ENCODE data around the gene ANKS1B. TPM values are rescaled to one million over a fixed set of nuclear protein-coding genes. Genes with fewer than 3 reads are reported as not detected.
A peak's percentile ranks its signal among the peaks of the same experiment; 100 is the strongest.

The ANKS1B gene
- total and polyA plus RNA-seq, 2 of the 4 experiments (the other 2 are of a cell fraction): 0.17 to 0.18 TPM

DNA sequence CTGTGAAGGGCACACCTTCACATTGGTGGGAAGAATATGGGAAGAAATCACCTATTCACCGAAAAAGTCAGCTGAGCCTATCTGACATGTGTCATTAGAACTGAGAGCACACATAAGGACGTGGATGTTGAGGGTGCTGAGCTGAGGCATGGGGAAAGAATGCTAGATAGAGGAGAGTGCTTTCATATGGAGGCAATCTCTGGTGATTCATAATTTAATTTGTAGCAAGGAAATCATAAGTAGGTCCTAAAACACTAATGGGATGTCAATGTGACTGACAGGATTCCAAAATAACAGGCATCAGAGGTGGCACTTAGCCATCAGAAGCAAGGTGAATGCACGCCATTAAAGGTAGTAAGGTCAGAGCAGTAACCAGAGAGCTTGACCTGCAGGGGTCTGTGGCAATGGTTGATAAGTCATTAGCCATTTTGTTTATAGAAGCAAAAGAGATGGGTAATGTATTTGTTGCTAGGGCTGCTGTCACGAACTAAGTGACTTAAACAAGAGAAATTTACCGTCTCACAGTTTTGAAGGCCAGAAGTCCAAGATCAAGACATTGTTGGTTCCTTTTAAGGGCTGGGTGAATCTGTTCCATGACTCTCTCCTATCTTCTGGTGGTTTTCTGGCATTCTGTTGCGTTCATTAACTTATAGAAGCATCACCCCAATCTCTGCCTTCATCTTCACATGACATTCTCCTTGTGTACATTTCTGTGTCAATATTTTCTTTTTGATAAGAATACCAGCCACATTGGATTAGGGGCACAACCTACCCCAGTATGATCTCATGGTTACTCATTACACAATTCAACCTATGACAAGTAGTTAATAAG lies 69.3 kb downstream of the ANKS1B start:
- H3K18ac ChIP-seq (ENCODE audit: low read depth, low read length): no peak overlapping the region; the same call in 1 of the 2 replicates
- H4K8ac ChIP-seq (ENCODE audit: low read depth in 2 of 2, low read length in 2 of 2): no peak overlapping the region
- DNase-seq: peak; percentile 65
- no peak overlapping the region for H3K4me2 ChIP-seq (ENCODE audit: low read depth, low read length)
- H3K9me3 ChIP-seq (ENCODE audit: control insufficient read depth, insufficient read depth, low read length): no peaks in the 10 kb centered on the region
- H4K5ac ChIP-seq (ENCODE audit: low read depth, low read length): no peak overlapping the region
- no peak overlapping the region for H2AK5ac ChIP-seq (ENCODE audit: low read depth, low read length)
- H3K27ac ChIP-seq (ENCODE audit: insufficient read depth, low read length): no peak overlapping the region
- no peak overlapping the region for H3K14ac ChIP-seq (replicated peaks; ENCODE audit: low read depth, low read length)
- H3K36me3 ChIP-seq (ENCODE audit: control insufficient read depth, insufficient read depth, low read length): no peaks in the 10 kb centered on the region
- H2BK120ac ChIP-seq (ENCODE audit: low read depth, low read length): peak overlapping the region; percentile 19; the same call in 1 of the 2 replicates
- H3K23ac ChIP-seq (ENCODE audit: low read depth, low read length): no peak overlapping the region; the same call in 1 of the 2 replicates
- WGBS, 2 experiments (ENCODE audit: extremely low coverage in 2 of 2, insufficient read length in 1 of 2): 50% methylated on average over 1 of the region's 6 CpGs; no CpG with 5 or more reads in 1 of the 2 experiments
- intact Hi-C loops (cut with micrococcal nuclease) (no loop called here), in situ Hi-C loops (cut with MboI; ENCODE audit: low sequenced_read_pairs) (no loop called here), dilution Hi-C loops (cut with HindIII; ENCODE audit: low sequenced_read_pairs, unreplicated experiment) (no loop called here)
- H3K4me1 ChIP-seq (ENCODE audit: control insufficient read depth, insufficient read depth, low read length): no peaks in the 10 kb centered on the region
- H3K56ac ChIP-seq (ENCODE audit: extremely low read depth, insufficient read depth, low read length): no peak overlapping the region
- no peak overlapping the region for H4K91ac ChIP-seq (ENCODE audit: insufficient read depth, low read depth, low read length)
- ATAC-seq (ENCODE audit: low read depth): peak; percentile 11; the same call in 1 of the 2 replicates
- peak overlapping the region; percentile 70; the same call in 1 of the 2 replicates for H2BK20ac ChIP-seq (ENCODE audit: low read depth, low read length)
- no peak overlapping the region for H3K9ac ChIP-seq (ENCODE audit: low read depth, low read length)
- H4K20me1 ChIP-seq (ENCODE audit: insufficient read depth, low read length): no peaks in the 10 kb centered on the region
- H3K27me3 ChIP-seq (ENCODE audit: control insufficient read depth, insufficient read depth, low read length): no peaks in the 10 kb centered on the region
- ChIA-PET POLR2A (ENCODE audit: unreplicated experiment) (no interaction called here), CTCF (interaction anchor here (0.6 kb wide), 1 partner anchor 306 kb away, joined by 3 read pairs; no protein-coding TSS in a partner anchor)
- H3K4ac ChIP-seq (ENCODE audit: low read depth, low read length): no peak overlapping the region; the same call in 1 of the 2 replicates
- no peak overlapping the region for H3K4me3 ChIP-seq (ENCODE audit: insufficient read depth, low read depth, low read length)
- H3K79me1 ChIP-seq (ENCODE audit: low read depth in 1 of 2, low read length in 2 of 2): no peaks in the 10 kb centered on the region
- TF ChIP-seq NFE2L2 (IDR thresholded peaks at IDR 0.05; ENCODE audit: low read depth, low read length) (no peak), MAZ (IDR thresholded peaks at IDR 0.05; ENCODE audit: borderline replicate concordance, low read depth, low read length) (no peak), MAFK (IDR thresholded peaks at IDR 0.05; ENCODE audit: low read depth, low read length) (no peak), RCOR1 (IDR thresholded peaks at IDR 0.05; ENCODE audit: insufficient replicate concordance, low read length) (no peak), USF2 (IDR thresholded peaks at IDR 0.05; ENCODE audit: low read depth, low read length) (no peak), POLR2A (IDR thresholded peaks at IDR 0.05; ENCODE audit: low read depth, low read length) (no peak), CEBPB (IDR thresholded peaks at IDR 0.05; ENCODE audit: low read depth, low read length) (no peak), SMC3 (IDR thresholded peaks at IDR 0.05; ENCODE audit: low read depth, low read length) (no peak), BHLHE40 (IDR thresholded peaks at IDR 0.05; ENCODE audit: low read depth, low read length) (no peak), MXI1 (IDR thresholded peaks at IDR 0.05; ENCODE audit: borderline replicate concordance, low read depth, low read length) (no peak)
- H2BK5ac ChIP-seq (ENCODE audit: low read depth, low read length, poor library complexity, severe bottlenecking): peak overlapping the region; percentile 18
- no peak overlapping the region for H2AK9ac ChIP-seq (replicated peaks; ENCODE audit: low read depth, low read length, poor library complexity)
- H2BK15ac ChIP-seq (ENCODE audit: low read depth, low read length): no peak overlapping the region
- no peaks in the 10 kb centered on the region; the same call in 1 of the 2 replicates for H3K9me1 ChIP-seq (ENCODE audit: insufficient read depth, low read length)
- no TSS peak for BruUV-seq (replicated peaks)
- H2AFZ ChIP-seq (replicated peaks; ENCODE audit: low read length, poor library complexity): no peak overlapping the region

All from IMR-90 (cell line).